ENCODE measurements around the gene CMPK2. TPM values are rescaled to one million over a fixed set of nuclear protein-coding genes. Genes with fewer than 3 reads are reported as not detected.

CMPK2 gene
- total and polyA plus RNA-seq, 10 of the 15 experiments (the other 5 are each of a cell fraction or from before 2014, with no cell fraction given): 0.50 to 5.6 (median 3.2) TPM

- 15% methylated on average over 5 of the region's 5 CpGs for WGBS (ENCODE audit: insufficient coverage, insufficient replicate concordance, low lambda C conversion rate, missing lambda C conversion rate)
- no peaks in the 10 kb centered on the region; a peak in 1 of 4 replicates for H3K27me3 ChIP-seq (replicated peaks in 1 of 2; ENCODE audit: control insufficient read depth in 2 of 2, insufficient read depth in 2 of 2, low read length in 1 of 2)
- no peak overlapping the region for H3K9ac ChIP-seq (ENCODE audit: control insufficient read depth, insufficient read depth, low read length)
- no peak overlapping the region for H3K4me3 ChIP-seq
- no peak overlapping the region for H3K27ac ChIP-seq (ENCODE audit: control insufficient read depth, insufficient read depth)
- H3K4me1 ChIP-seq (ENCODE audit: control insufficient read depth, insufficient read depth, low read length): no peaks in the 10 kb centered on the region
- no peak overlapping the region for H2AFZ ChIP-seq (ENCODE audit: control insufficient read depth, low read depth, low read length)
- no peaks in the 10 kb centered on the region for H3K79me2 ChIP-seq (ENCODE audit: control insufficient read depth, insufficient read depth, low read length)
- ChIA-PET POLR2A (no interaction called here), CTCF (interaction anchor here (2.4 kb wide), 1 partner anchor 223 kb away, joined by 9 read pairs; no protein-coding TSS in a partner anchor), RAD21 (ENCODE audit: unreplicated experiment) (no interaction called here), SMC1A (ENCODE audit: uncharacterized antibody, unreplicated experiment) (no interaction called here)
- BruUV-seq (replicated peaks): no TSS peak
- DNase-seq (ENCODE audit: low read depth, low spot score): no peak
- intact Hi-C loops (cut with micrococcal nuclease; ENCODE audit: unreplicated experiment): no loop called here
- TF ChIP-seq GABPA (IDR thresholded peaks at IDR 0.05; ENCODE audit: low read depth) (no peak), JUNB (IDR thresholded peaks at IDR 0.05) (no peak), MYB (IDR thresholded peaks at IDR 0.05; ENCODE audit: borderline replicate concordance, low read depth, low read length) (no peak), SUZ12 (IDR thresholded peaks at IDR 0.05; ENCODE audit: unreplicated experiment) (no peak)
- no peak for FAIRE-seq
- ATAC-seq: no peak
- in situ Hi-C loops (cut with MboI): no loop called here
- H4K20me1 ChIP-seq (ENCODE audit: control insufficient read depth, insufficient read depth): no peaks in the 10 kb centered on the region
- H3K36me3 ChIP-seq (ENCODE audit: control insufficient read depth in 2 of 2, insufficient read depth in 2 of 2, low read length in 1 of 2): no peaks in the 10 kb centered on the region
- no peaks in the 10 kb centered on the region for H3K9me3 ChIP-seq (replicated peaks; ENCODE audit: control insufficient read depth, insufficient read depth, low read length)
- H3K4me2 ChIP-seq (ENCODE audit: control insufficient read depth, insufficient read depth): no peak overlapping the region
Observed at GRCh38 chr2:6820236-6820635, 45.5 kb downstream of the CMPK2 start.

GRCh38 chr2:6819668-6820067, 46.0 kb downstream of the CMPK2 start:
- intact Hi-C loops (cut with micrococcal nuclease; ENCODE audit: unreplicated experiment) (no loop called here), in situ Hi-C loops (cut with MboI) (no loop called here)
- ATAC-seq (no peak), DNase-seq (ENCODE audit: low read depth, low spot score) (no peak), FAIRE-seq (no peak)
- ChIA-PET SMC1A (ENCODE audit: uncharacterized antibody, unreplicated experiment) (no interaction called here), CTCF (no interaction called here), POLR2A (no interaction called here), RAD21 (ENCODE audit: unreplicated experiment) (no interaction called here)
- Histone ChIP-seq H2AFZ (ENCODE audit: control insufficient read depth, low read depth, low read length) (no peak overlapping the region), H3K4me2 (ENCODE audit: control insufficient read depth, insufficient read depth) (no peak overlapping the region), H3K4me3 (no peak overlapping the region), H3K9me3 (replicated peaks; ENCODE audit: control insufficient read depth, insufficient read depth, low read length) (no peaks in the 10 kb centered on the region), H3K36me3 (ENCODE audit: control insufficient read depth in 2 of 2, insufficient read depth in 2 of 2, low read length in 1 of 2) (no peaks in the 10 kb centered on the region), H3K4me1 (ENCODE audit: control insufficient read depth, insufficient read depth, low read length) (no peaks in the 10 kb centered on the region), H3K9ac (ENCODE audit: control insufficient read depth, insufficient read depth, low read length) (no peak overlapping the region), H3K79me2 (ENCODE audit: control insufficient read depth, insufficient read depth, low read length) (no peaks in the 10 kb centered on the region), H4K20me1 (ENCODE audit: control insufficient read depth, insufficient read depth) (no peaks in the 10 kb centered on the region), H3K27ac (ENCODE audit: control insufficient read depth, insufficient read depth) (no peak overlapping the region), H3K27me3 (replicated peaks in 1 of 2; ENCODE audit: control insufficient read depth in 2 of 2, insufficient read depth in 2 of 2, low read length in 1 of 2) (no peaks in the 10 kb centered on the region; a peak in 1 of 4 replicates)
- 40% methylated on average over 3 of the region's 3 CpGs for WGBS (ENCODE audit: insufficient coverage, insufficient replicate concordance, low lambda C conversion rate, missing lambda C conversion rate)
- BruUV-seq (replicated peaks): no TSS peak
- no peak for TF ChIP-seq CEBPB (IDR thresholded peaks at IDR 0.05; ENCODE audit: borderline replicate concordance in 1 of 2, low read depth in 2 of 2, low read length in 2 of 2)
- TF ChIP-seq RUNX3 (IDR thresholded peaks at IDR 0.05; ENCODE audit: low read length): no peak
- TF ChIP-seq SREBF2 (IDR thresholded peaks at IDR 0.05; ENCODE audit: low read length): no peak
- no peak for TF ChIP-seq LARP7 (IDR thresholded peaks at IDR 0.05)
- TF ChIP-seq RELB (IDR thresholded peaks at IDR 0.05; ENCODE audit: low read depth): no peak
- TF ChIP-seq SMARCA5 (IDR thresholded peaks at IDR 0.05): no peak
- no peak for TF ChIP-seq TBL1XR1 (IDR thresholded peaks at IDR 0.05; ENCODE audit: low read depth, low read length)
- no peak for TF ChIP-seq SPI1 (IDR thresholded peaks at IDR 0.05; ENCODE audit: borderline replicate concordance, insufficient read depth, low read depth, low read length)
- TF ChIP-seq MTA3 (IDR thresholded peaks at IDR 0.05; ENCODE audit: borderline replicate concordance, low read length): no peak
- no peak for TF ChIP-seq ELK1 (IDR thresholded peaks at IDR 0.05; ENCODE audit: low read depth, low read length)
- no peak for TF ChIP-seq POU2F2 (IDR thresholded peaks at IDR 0.05; ENCODE audit: borderline replicate concordance, low read depth, low read length)
- TF ChIP-seq FOXK2 (IDR thresholded peaks at IDR 0.05): no peak

Data from GM12878 (cell line).